ENCODE results near the gene FGF3. TPM values are rescaled to one million over a fixed set of nuclear protein-coding genes. Genes with fewer than 3 reads are reported as not detected.

Gene FGF3
- total and polyA plus RNA-seq, 4 donors, result not detected

- Histone ChIP-seq H3K36me3 (ENCODE audit: control insufficient read depth in 4 of 4, insufficient read depth in 4 of 4, low read length in 4 of 4) (no peaks in the 10 kb centered on the region), H3K27ac (ENCODE audit: low read depth in 1 of 2, low read length in 1 of 2) (no peak overlapping the region), H3K27me3 (ENCODE audit: control insufficient read depth in 3 of 3, insufficient read depth in 3 of 3, low read length in 2 of 3) (peaks cover 25 to 58% (median 49%) of the 10 kb centered on the region in 3 donors), H3K4me3 (no peak overlapping the region), H3K9ac (ENCODE audit: insufficient read depth in 1 of 2, low read length in 2 of 2) (no peak overlapping the region), H3K9me3 (ENCODE audit: control insufficient read depth in 4 of 4, insufficient read depth in 3 of 4, low read length in 3 of 4) (peaks cover 0 to 7% (median 0%) of the 10 kb centered on the region in 4 donors), H3K4me1 (ENCODE audit: control insufficient read depth in 5 of 5, insufficient read depth in 5 of 5, low read length in 5 of 5) (no peaks in the 10 kb centered on the region)
- TF ChIP-seq CTCF (IDR thresholded peaks at IDR 0.05; ENCODE audit: control extremely low read depth, extremely low read depth), result no peak
- DNase-seq (no peak), ATAC-seq (ENCODE audit: insufficient read depth, low FRiP score) (no peak)
- 25 to 32% methylated on average over 12 of the region's 12 CpGs for WGBS, 2 donors
Measured at GRCh38 chr11:69816671-69817070, 2.5 kb downstream of the FGF3 start.

- H3K27me3 ChIP-seq (ENCODE audit: control insufficient read depth in 3 of 3, insufficient read depth in 3 of 3, low read length in 2 of 3), result peaks cover 24 to 51% (median 50%) of the 10 kb centered on the region in 3 donors
- WGBS, 2 donors, result 83 to 90% methylated on average over 13 of the region's 13 CpGs
- no peaks in the 10 kb centered on the region for H3K36me3 ChIP-seq (ENCODE audit: control insufficient read depth in 4 of 4, insufficient read depth in 4 of 4, low read length in 4 of 4)
- H3K4me1 ChIP-seq (ENCODE audit: control insufficient read depth in 5 of 5, insufficient read depth in 5 of 5, low read length in 5 of 5), result no peaks in the 10 kb centered on the region
- no peak overlapping the region for H3K27ac ChIP-seq (ENCODE audit: low read depth in 1 of 2, low read length in 1 of 2)
- no peak for DNase-seq
- no peak for ATAC-seq (ENCODE audit: insufficient read depth, low FRiP score)
- H3K9me3 ChIP-seq (ENCODE audit: control insufficient read depth in 4 of 4, insufficient read depth in 3 of 4, low read length in 3 of 4), result peaks cover 0 to 4% (median 0%) of the 10 kb centered on the region in 4 donors
- no peak overlapping the region for H3K9ac ChIP-seq (ENCODE audit: insufficient read depth in 1 of 2, low read length in 2 of 2)
- TF ChIP-seq CTCF (IDR thresholded peaks at IDR 0.05; ENCODE audit: control extremely low read depth, extremely low read depth), result no peak
- H3K4me3 ChIP-seq, result no peak overlapping the region
Measured at GRCh38 chr11:69815973-69816372, 3.2 kb downstream of the FGF3 start.

GRCh38 chr11:69814902-69815301 lies 4.3 kb downstream of the FGF3 start:
- no peak overlapping the region for H3K4me3 ChIP-seq
- H3K36me3 ChIP-seq (ENCODE audit: control insufficient read depth in 4 of 4, insufficient read depth in 4 of 4, low read length in 4 of 4), result no peaks in the 10 kb centered on the region
- ATAC-seq (ENCODE audit: insufficient read depth, low FRiP score) (no peak), DNase-seq (no peak)
- H3K4me1 ChIP-seq (ENCODE audit: control insufficient read depth in 5 of 5, insufficient read depth in 5 of 5, low read length in 5 of 5), result no peaks in the 10 kb centered on the region
- H3K9me3 ChIP-seq (ENCODE audit: control insufficient read depth in 4 of 4, insufficient read depth in 3 of 4, low read length in 3 of 4), result peaks cover 0 to 4% (median 0%) of the 10 kb centered on the region in 4 donors
- peaks cover 15 to 49% (median 41%) of the 10 kb centered on the region in 3 donors for H3K27me3 ChIP-seq (ENCODE audit: control insufficient read depth in 3 of 3, insufficient read depth in 3 of 3, low read length in 2 of 3)
- no peak overlapping the region for H3K27ac ChIP-seq (ENCODE audit: low read depth in 1 of 2, low read length in 1 of 2)
- no peak overlapping the region for H3K9ac ChIP-seq (ENCODE audit: insufficient read depth in 1 of 2, low read length in 2 of 2)
- no peak for TF ChIP-seq CTCF (IDR thresholded peaks at IDR 0.05; ENCODE audit: control extremely low read depth, extremely low read depth)

GRCh38 chr11:69814411-69814810 lies 4.8 kb downstream of the FGF3 start:
- Histone ChIP-seq H3K36me3 (ENCODE audit: control insufficient read depth in 4 of 4, insufficient read depth in 4 of 4, low read length in 4 of 4) (no peaks in the 10 kb centered on the region), H3K4me3 (no peak overlapping the region), H3K27ac (ENCODE audit: low read depth in 1 of 2, low read length in 1 of 2) (no peak overlapping the region), H3K4me1 (ENCODE audit: control insufficient read depth in 5 of 5, insufficient read depth in 5 of 5, low read length in 5 of 5) (no peaks in the 10 kb centered on the region), H3K9me3 (ENCODE audit: control insufficient read depth in 4 of 4, insufficient read depth in 3 of 4, low read length in 3 of 4) (peaks cover 0 to 4% (median 0%) of the 10 kb centered on the region in 4 donors), H3K27me3 (ENCODE audit: control insufficient read depth in 3 of 3, insufficient read depth in 3 of 3, low read length in 2 of 3) (peaks cover 11 to 44% (median 36%) of the 10 kb centered on the region in 3 donors), H3K9ac (ENCODE audit: insufficient read depth in 1 of 2, low read length in 2 of 2) (no peak overlapping the region)
- ATAC-seq (ENCODE audit: insufficient read depth, low FRiP score) (no peak), DNase-seq (no peak)
- 82 to 83% methylated on average over 7 of the region's 7 CpGs for WGBS, 2 donors
- TF ChIP-seq CTCF (IDR thresholded peaks at IDR 0.05; ENCODE audit: control extremely low read depth, extremely low read depth), result no peak
